GM10248 (cell line): ENCODE data around the gene HIF1A.
A peak's percentile ranks its signal among the peaks of the same experiment; 100 is the strongest.

Experiments used
- CTCF ChIA-PET: fragments of 300-600 bp; sonication (Branson Sonifier 250); formaldehyde crosslinking; extraction: SDS; loops from one replicate; lab custom pipeline; 2021; ENCODE audit warnings: antibody characterized with exemption; lab: Yijun Ruan, JAX
- POLR2A ChIA-PET: fragments of 350-650 bp; sonication (Branson Sonifier 250); formaldehyde crosslinking; extraction: SDS; loops from one replicate; lab custom pipeline; 2020; ENCODE audit warnings: antibody characterized with exemption; lab: Yijun Ruan, JAX
- DNase-seq: peaks from one replicate; pipeline ENCODE4 v3.0.0; 2012; ENCODE audit errors: extremely low spot score
- CTCF ChIP-seq: IDR thresholded peaks from 2 replicates; pipeline ENCODE4 v1.5.1; 2012; ENCODE audit warnings: mild to moderate bottlenecking, low read depth; ENCODE audit errors: extremely low read depth, missing control alignments, control extremely low read depth

The HIF1A gene

DNA sequence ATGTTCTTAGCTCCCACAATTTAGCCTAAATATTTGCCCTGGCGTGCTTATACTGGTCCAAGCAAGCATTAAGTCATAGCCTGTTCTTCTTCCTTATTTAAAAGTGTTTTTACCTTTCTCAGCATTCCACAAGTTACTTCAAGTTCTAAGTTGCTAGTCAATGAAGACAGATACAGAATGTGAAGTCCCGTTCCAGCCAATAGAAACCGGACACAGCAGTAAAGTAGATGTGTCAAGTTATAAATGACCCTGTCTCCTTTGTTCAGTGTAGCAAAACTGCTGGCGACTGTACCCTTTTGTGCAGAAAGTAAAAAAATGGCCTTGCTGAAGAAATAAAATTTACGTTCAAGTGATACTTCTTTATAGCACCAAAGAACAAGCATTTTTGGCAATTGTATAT, 70.8 kb downstream of the HIF1A start:
- CTCF ChIA-PET, result interaction anchor here (1.1 to 2.4 kb wide), 3 partner anchors 17 to 72 kb away, joined by 3 to 6 read pairs (median 5); no protein-coding TSS in a partner anchor
- no peak for DNase-seq
- POLR2A ChIA-PET, result interaction anchor here (0.6 kb wide), 1 partner anchor 9 kb away, joined by 4 read pairs; no protein-coding TSS in a partner anchor
- TF ChIP-seq CTCF, result no peak

GRCh38 chr14:61768240-61768639, 72.9 kb downstream of the HIF1A start:
- ChIA-PET POLR2A (no interaction called here), CTCF (interaction anchor here (1.0 to 1.5 kb wide), 2 partner anchors 10 to 70 kb away, joined by 3 read pairs; no protein-coding TSS in a partner anchor)
- TF ChIP-seq CTCF, result no peak
- DNase-seq, result no peak

- TF ChIP-seq CTCF, result no peak
- no peak for DNase-seq
- CTCF ChIA-PET, result no interaction called here
- POLR2A ChIA-PET, result interaction anchor here (0.7 kb wide), 1 partner anchor 76 kb away, joined by 4 read pairs; no protein-coding TSS in a partner anchor
Measured at GRCh38 chr14:61769893-61770292, 74.6 kb downstream of the HIF1A start.

GRCh38 chr14:61774861-61775260, 79.5 kb downstream of the HIF1A start:
- no peak for DNase-seq
- CTCF ChIA-PET, result no interaction called here
- TF ChIP-seq CTCF, result no peak
- POLR2A ChIA-PET, result no interaction called here

- ChIA-PET POLR2A (no interaction called here), CTCF (interaction anchor here (1.3 to 1.9 kb wide), 4 partner anchors 10 to 58 kb away, joined by 3 to 6 read pairs (median 4); no protein-coding TSS in a partner anchor)
- TF ChIP-seq CTCF, result no peak
- DNase-seq, result peak; percentile 35
Measured at GRCh38 chr14:61780125-61780524, 84.8 kb downstream of the HIF1A start.

DNA sequence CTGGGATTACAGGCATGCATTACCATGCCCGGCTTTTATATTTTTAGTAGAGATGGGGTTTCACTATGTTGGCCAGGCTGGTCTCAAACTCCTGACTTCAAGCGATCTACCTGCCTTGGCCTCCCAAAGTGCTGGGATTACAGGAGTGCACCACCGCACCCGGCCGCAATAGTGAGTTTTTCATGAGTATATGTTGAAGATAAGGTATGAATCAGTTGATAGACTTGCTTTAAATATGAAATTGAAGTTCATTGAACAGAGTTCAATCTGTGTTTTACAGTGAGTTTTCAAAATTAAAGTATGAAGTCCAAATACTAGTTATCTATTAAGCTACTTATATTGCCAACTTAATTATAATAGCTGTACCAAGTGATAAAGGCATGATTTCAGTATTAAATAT, 102.0 kb downstream of the HIF1A start:
- ChIA-PET CTCF (interaction anchor here (1.2 kb wide), 1 partner anchor 17 kb away, joined by 3 read pairs; no protein-coding TSS in a partner anchor), POLR2A (no interaction called here)
- no peak for TF ChIP-seq CTCF
- no peak for DNase-seq
